Activated CD8-positive, alpha-beta memory T cell treated with anti-CD3 and anti-CD28 coated beads, Interleukin-2, amount 50 U/mL, for 24 hours (primary cell): ENCODE measurements around the gene EEF2K.
A peak's percentile ranks its signal among the peaks of the same experiment; 100 is the strongest.
"Not testable (repeated sequence)": the region's sequence is repeated elsewhere in the genome, so short reads cannot be mapped to it uniquely, and the experiment has no call there.

Source experiments
- DNase-seq: peaks from one replicate; pipeline ENCODE4 v3.0.0-alpha.2; 2020; ENCODE audit errors: extremely low read depth

The EEF2K gene

DNA sequence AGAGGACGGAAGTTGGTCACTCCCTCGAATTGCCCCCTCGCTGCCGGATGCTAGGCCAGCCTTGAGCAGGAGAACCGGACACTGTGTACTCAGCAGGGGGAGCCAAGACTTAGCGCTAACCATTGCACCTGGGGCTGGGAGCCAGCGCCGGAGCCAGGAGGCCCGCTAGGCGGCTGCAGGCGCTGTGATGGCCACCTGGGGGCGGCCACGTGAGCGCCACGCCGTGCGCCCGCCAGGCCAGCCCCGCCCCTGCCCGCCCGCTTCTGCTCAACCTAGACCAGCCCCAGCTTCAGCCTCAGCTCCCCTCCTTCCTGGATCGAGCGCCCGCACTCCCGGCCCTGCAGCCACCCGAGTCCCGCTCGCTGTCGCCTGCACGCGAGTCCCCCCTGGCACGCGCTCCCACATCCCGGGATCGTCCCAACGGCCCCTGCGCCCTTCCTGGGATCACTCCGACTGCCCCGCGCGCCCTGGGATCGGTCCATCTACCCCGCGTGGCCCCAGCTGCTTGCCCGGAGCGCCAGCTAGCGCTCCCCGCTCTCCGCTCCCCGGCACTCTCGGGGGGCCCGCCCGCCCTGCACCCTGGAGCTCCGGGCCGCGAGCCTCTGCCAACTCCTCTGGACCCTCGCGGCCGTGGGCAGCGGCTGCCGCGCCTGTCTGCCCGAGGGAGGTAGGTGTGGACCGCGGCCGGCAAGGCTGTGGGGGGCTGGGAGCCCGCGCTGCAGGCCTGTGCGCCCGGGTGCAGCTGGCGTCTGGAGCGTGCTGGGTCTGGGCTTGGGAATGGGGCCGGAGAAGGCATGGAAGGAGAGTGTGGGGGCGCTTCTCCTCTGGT, at the start of gene EEF2K:
Gene EEF2K, plus strand, starts transcription at position 266 of the 829 bp plus-strand sequence. CDS start 19,452 bp downstream, outside the sequence.
- peak; percentile 50 for DNase-seq

DNA sequence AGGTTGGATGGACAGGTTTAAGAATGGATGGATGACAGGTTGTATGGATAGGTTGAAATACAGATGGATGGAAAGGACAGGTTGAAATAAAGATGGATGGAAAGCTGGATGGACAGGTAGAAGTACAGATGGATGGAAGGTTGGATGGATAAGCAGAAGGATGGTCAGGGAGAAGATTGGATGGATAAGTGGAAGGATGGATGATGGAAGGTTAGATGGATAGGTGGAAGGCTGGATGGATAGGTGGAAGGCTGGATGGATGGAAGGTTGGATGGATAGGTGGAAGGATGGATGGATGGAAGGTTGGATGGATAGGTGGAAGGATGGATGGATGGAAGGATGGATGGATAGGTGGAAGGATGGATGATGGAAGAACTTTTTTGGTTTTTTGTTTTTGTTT, 44.7 kb upstream of the EEF2K start:
- DNase-seq, result no peak

DNA sequence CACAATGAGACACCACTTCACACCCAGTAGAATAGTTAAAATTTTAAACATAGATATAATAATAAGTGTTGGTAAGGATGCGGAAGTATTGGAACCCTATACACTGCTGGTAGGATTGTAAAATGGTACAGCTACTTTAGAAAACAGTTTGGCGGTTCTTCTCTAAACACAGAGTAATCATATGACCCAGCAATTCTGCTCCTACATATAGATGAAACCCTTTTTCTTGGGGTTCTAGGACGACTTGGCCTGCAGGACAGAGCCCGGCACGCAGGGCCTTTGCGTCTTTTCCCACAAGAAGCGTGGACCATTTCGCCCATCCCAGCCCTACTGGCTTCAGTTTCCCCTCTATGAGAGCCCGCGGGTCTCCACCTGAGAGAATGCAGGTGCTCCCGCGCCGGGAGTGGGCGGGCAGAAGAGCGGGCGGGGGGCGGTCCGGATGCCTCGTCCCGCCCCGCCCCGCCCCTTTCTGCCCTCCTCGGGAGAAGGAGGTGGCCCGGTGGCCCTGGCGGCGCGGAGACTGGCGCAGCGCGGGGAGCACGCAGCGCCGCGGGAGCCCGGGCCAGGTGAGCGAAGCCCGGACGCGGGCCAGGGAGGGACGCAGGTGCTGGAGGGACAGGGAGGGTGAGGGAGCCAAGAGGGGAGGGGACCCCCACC, 44.0 kb upstream of the EEF2K start, which contains the start of gene SDR42E2:
Gene SDR42E2, plus strand, starts transcription at position 508 of the 657 bp plus-strand sequence. CDS start 3,077 bp downstream, outside the sequence.
- DNase-seq, result no peak

DNA sequence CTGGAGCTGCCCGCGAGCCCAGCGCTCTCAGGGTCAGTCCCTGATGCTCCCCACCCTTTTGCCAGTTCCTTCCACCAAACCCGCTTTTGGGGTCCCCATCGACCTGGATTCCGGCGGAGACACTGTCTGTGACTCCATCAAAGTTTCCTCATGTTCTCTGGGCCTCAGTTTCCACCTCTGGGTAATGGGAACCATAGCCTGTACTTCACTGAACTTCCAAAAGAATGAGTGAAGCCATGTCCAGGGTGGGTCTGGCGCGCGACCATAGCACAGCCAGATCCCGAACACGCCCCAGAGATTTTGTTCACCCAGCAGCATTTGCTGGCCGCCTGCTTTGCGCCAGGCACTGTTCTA, 43.4 kb upstream of the EEF2K start:
- DNase-seq, result no peak

DNA sequence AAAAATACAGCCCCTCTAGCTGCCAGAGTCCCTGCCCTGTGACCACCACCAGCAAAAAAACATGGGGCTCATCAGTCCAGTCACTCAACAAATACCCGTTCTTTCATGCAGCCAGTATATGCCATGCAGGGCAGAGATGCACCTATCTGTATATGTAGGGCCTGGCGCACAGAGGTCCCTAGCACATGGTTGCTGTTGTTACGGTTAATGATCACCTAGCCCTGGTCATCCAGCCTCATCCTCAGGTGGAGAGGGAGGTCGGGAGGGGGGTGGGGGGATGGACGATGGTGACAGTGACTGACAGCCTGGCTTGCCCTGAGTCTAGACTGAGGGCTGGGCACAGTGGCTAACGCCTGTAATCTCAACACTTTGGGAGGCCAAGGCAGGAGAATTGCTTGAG, 42.3 kb upstream of the EEF2K start:
- no peak for DNase-seq

DNA sequence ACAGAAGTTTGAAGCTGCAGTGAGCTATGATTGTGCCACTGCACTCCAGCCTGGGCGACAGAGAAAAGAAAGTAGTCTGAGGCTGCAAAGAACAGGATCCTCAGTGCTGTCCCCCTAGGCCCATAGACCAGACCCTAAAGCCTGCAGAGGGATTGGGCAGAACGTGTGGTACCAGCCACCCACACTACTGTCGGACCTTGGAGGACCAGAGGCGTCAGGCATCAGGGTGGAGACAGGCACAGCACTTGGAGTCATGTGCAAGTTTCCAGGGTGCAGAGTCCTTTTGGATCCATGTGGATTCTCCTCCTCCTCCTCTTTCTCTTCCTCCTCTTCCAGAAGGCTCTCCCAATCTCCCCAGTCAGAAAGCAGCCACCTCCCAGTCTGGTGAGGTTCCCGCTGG, 41.6 kb upstream of the EEF2K start:
- DNase-seq, result no peak

DNA sequence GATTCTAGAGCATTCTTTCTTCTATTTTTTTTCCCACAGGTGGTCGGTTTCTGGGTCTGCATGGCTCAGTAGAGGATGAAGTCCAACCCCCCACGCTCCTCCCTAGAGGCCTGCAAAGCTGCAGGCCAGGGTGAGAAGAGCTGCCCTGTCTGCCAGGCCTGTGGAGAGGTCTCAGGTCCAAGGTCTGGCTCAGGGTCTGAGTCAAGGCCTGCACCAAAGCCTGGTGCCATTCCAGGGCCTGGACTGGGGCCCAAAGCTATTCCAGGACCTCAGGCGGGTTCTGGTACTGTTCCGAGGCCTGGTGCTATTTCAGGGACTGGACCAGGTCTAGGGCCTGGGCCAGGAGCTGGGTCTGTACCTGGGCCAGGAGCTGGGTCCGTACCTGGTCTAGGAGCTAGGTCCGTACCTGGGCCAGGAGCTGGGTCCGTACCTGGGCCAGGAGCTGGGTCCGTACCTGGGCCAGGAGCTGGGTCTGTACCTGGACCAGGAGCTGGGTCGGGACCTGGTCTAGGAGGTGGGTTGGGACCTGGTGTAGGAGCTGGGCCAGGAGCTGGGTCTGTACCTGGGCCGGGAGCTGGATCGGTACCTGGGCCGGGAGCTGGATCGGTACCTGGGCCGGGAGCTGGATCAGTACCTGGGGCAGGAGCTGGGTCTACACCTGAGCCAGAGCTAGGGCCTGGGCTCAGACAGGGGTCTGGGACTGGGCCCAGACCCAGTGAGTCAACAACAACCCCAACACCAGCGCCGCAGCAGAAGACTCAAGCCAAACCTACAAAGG, 40.4 kb upstream of the EEF2K start:
- no peak for DNase-seq

DNA sequence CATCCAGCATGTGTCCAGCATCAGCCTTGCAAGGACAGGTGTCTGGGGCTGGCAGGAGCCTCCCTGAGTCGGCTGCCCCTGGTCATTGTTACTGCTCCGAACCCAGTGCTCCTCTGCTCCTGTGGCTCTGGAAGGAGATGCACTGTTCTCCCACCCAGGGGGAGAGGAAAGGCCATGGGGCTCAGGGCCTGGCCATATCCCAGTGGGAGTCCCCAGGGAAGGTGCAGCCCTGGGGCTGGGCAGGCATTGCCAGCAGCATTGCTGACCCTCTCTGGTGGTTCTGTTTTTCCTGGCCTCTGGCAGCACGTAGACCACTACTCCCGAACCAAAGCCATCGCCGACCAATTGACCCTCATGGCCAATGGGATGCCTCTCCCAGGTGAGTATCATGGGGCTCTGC, 34.1 kb upstream of the EEF2K start:
- no peak for DNase-seq

DNA sequence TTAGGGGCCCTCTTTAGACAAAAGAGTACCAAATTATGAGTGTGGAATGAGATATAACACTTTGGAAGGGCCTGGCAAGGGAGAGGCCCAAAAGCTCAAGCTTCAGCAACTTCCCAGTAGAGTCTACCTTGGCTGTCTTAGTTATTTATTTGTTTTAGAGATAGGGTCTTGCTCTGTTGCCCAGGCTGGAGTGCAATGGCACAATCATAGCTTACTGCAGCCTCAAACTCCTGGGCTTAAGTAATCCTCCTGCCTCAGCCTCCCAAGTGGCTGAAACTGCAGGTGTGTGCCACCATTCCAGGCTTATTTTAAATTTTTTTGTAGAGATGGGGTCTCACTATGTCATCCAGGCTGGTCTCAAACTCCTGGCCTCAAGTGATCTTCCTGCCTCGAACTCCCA, 33.4 kb upstream of the EEF2K start:
- DNase-seq, result not testable (repeated sequence)

DNA sequence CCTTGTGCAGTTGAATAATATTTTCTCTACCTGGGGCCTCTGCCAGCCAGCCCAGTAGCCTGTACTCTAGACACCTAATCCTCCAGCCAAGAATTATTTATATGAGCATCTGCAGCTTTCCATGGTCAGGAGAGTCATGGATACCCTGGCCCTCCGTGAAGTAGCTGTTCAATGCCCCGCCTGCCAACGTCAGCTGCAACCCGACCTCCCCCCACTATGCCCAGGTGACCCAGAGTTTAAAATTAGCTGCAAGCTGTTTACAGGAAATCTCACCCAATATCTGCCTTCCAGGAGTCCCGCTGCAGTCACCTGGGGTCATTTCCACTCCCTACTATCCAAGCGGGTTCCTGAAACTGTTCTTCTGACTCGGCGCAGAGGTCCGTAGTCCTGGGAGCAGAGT, 31.4 kb upstream of the EEF2K start:
- DNase-seq, result no peak

DNA sequence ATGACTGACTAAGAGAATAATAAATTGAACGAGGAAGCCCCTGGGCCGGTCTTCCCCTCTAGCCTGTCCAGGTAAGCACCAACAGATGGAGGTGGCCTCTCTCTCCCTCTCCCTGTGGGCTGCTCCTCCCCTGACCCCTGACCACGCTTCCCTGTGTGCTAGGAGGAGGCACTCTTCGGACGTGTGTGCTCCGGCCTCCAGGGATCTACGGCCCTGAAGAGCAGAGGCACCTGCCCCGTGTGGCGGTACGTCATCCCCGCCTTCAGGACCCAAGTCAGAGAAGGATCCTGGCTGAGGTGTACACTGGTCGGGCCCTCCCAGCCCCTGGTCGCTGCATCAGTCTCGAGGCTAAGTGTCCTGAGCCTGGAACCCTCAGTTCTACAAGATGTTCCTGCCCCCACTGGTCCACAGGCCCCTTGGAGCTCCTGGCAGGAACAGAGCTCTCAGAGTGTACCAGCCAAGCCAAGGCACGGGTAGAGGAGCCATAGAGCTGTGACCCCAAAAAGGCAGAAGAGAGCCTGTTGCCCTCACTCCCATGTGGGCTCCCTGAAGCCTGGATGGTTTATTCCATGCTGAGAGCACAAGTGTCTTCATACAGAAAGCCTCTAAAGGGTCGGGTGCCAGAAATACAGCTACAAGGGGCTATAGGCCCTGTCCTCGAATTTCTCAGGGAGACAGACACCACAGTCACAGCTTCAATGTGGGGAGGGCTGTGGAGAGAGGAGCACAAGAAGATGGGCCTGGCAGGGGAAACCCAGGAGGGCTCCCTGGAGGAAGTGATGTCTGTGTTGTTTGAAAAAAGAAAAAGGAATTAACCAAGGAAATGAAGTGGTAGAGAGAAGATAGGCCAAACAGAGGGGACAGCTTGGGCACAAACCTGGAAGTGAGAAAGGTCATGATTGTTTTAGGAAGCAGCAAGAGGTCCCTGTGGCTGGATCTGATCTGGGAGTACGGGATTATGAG, 27.8 kb upstream of the EEF2K start:
- no peak for DNase-seq

DNA sequence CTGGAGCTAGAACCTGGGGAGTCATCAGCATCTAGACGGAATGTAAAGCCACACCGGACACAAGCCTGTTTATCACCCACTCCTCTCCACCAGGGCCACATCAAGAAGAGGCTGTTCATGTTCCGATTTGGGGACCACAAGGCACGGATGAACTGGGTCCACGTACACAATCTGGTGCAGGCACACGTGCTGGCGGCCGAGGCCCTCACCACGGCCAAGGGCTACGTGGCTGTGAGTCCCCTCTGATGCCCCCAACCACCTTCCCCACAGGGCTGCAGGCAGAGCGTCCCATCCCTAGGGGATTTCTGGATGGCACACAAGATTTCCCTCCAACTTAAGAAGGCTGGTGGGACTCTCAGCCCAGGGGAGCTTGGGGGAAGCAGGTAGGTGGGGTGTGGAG, 24.7 kb upstream of the EEF2K start:
- no peak for DNase-seq

DNA sequence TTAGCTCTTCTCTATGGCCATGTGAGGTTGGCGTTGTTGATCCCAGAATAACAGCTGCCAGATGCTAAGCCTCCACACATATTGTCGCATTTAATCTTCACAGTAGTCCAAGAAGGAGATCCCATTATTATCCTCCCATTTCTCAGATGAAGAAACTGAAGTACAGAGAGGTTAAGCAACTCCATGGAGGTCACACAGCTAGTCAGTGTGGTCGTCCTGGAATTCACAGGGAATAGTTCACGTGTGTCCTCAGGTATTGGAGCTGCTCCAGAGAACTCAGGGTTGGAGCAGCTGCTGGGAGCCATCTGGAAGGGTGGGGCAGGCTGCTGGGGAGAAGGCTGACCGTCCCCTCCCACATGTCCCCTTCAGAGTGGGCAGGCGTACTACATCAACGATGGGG, 24.2 kb upstream of the EEF2K start:
- DNase-seq, result no peak

DNA sequence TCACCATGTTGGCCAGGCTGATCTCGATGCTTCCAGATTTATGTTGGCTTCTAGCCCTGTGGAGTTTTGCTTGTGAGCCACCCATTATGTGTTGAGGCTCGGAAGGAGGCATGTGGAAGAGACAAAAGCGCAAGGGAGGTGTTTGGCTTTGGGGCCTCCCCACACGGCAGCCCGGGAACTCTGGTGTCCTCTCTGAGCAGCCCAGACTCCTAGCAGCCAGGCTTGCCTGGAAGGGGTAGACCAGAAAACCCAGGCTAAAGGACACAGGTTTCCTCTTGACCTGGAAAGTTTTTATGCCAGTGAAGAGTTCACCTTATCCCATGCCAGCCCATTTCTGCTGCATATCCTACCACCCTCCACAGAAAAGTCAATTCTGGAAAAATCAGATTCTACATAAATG, 22.7 kb upstream of the EEF2K start:
- no peak for DNase-seq

DNA sequence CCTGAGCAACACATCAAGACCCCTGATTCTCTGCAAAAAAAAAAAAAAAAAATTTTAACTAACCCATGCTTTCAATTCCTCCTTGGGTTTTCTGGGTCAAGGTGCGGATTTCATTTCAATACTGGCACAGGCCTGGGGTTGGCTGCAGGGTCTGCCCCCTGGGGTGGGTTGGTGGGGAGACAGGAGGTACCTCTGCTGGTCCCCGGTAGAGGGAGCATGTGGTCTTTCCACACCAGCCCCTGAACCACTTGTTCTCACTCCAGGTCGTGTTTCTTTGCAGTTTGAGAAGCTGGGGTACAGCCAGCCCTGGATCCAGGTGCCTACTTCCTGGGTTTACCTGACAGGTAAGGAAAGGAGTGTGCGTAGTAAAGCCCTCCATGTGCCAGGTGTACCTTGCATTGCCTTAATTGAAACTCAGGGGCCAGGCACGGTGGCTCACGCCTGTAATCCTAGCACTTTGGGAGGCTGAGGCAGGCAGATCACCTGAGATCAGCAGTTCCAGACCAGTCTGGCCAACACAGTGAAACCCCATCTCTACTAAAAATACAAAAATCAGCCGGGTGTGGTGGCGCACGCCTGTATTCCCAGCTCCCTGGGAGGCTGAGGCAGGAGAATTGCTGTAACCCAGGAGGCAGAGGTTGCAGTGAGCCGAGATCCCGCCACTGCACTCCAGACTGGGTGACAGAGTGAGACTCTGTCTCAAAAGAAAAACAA, 22.0 kb upstream of the EEF2K start:
- no peak for DNase-seq

DNA sequence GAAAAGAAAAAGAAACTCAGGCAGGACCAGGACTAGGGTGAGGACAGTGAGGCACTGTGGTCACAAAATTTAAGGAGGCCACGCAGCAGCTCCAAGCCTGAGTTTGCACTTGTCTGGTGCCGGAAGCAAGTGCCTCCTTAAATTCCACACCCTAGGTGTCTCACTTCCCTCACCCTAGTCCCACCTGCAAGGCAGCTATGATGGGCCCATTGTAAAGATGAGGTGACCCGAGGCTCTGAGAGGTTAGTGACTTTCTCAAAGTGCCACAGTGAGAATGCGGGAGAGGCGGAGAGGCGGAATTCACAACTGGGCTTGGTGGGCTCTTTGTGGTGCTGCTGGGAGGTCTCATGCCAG, 21.5 kb upstream of the EEF2K start:
- no peak for DNase-seq

DNA sequence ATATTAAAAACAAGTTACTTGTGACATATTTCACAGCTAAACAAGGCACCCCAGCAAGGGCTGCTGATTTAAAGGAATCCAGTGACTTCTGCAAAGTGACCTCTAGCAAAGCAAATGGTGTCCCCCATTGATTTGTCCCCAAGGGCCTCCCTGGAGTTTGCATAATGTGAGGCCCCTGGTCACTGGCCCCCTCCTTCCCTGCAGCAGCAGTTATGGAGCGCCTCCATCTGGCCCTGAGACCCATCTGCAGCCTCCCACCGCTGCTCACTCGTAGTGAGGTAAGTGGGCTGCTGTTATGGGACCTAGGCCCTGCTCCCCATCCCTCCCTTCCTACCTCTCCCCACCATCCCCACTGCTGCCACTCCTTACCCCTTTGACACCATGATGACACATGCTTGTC, 19.6 kb upstream of the EEF2K start:
- no peak for DNase-seq

DNA sequence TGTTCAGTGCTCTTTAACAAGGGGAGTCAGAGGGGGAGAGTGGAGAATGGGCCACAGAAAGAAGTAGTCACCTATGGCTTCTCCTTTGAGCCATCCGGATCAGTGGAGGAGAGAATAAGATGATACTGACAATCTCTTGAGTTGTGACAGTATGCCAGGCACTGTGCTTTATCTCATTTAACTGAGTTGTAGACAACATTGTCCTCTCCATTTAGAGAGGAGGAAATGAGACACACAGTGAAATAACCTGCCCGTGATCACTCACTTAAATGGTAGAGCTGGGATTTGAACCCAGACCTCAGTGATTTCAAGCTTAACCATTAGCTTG, 17.8 kb upstream of the EEF2K start:
- DNase-seq, result no peak

DNA sequence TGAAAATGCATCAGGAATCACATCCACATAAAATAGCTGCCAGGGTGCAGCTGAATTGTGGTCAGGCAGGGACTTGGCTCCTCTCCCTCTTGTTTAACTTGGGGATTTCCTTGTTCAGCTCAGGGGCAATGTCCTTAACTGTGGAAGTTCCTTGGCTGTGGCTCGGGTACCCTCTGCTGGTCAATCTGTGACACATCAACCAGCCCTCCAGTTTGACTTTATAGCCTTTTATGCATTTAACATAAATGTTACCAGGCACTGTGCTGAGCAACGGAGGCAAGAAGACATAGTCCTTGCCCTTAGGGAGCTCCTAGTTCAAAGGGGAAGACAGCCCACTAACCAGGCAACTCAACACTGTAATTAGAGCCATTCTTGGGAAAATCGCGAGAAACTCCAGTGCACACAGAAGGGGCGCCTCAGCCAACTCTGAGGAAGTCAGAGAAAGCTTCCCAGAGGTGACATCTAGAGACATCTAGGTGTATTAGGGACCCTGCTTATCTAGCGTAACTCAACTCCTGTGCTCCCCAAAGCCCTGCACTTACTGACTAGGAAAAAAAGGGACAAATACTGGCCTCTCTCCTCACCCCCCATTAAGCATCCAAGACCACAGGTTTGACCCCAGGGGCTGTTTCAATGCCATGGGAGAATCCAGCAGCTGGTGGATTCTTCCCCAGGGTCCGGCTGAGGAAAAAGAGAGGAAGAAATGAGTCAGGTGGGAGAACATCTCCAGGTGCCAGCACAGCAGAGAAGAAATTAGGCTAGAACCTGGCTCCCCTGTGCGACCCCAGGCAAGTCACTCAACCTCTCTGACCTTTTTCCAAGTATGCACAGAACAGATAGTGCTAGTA, 17.3 kb upstream of the EEF2K start:
- no peak for DNase-seq

DNA sequence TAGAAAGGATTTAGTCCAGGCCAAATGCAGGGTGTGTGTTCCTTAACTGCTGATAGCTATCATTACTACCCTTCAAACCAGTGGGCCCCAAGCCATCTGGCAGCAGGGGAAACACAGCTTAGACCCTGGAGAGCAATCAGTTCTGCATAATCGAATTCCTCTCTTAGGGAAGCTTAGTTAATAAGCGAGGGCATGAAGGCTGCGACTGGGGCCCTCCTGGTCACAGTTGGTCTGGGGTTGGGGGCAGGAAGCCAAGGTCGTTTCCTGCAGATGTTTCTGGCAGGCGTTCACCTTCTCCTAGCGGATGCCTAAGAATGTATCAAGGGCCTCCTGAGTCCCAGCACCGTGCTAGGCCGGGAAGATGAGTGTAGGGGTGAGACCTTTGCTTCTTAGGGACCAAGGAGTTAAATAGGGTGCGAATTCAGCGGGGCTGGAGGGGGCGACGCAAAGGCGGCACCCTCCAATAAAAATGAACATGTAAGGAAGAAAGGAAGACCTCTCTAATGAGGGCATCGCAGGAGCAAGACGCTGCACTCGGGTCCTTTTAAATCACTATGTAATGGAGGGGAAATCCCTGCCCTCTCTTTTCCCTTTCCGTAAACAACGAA, 16.5 kb upstream of the EEF2K start:
- DNase-seq, result no peak
